ENCODE results near the gene RAX.

Gene RAX

GRCh38 chr18:59305295-59305694, 32.0 kb upstream of the RAX start:
- H3K4me3 ChIP-seq (ENCODE audit: low read length): no peak overlapping the region
- no peak for DNase-seq (ENCODE audit: low read depth)
- no peak for TF ChIP-seq CTCF (IDR thresholded peaks at IDR 0.05; ENCODE audit: insufficient read depth, low read depth, low read length, missing control alignments)

GRCh38 chr18:59303656-59304195, 30.5 kb upstream of the RAX start:
- no peak for TF ChIP-seq CTCF (IDR thresholded peaks at IDR 0.05; ENCODE audit: insufficient read depth, low read depth, low read length, missing control alignments)
- DNase-seq (ENCODE audit: low read depth): no peak
- H3K4me3 ChIP-seq (ENCODE audit: low read length): no peak overlapping the region

DNA sequence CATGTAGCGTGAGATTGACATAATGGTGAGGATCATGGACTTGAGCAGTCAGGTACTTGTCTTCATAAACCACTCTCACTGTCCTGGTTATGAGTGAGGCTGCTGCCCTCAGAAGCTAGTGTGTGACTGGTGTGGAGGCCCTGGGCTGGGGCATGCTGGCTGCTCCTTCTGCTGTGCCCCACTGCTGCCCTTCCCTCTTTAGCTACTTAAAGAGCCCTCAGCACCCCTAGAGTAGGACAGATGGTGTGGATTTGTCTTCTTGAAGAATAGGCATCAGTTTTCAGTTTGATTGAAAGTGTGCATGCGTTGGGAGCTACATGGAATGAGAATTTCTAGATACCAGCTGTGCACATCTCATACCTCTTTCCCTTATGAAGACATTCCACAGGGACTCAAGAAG, 29.8 kb upstream of the RAX start:
- DNase-seq (ENCODE audit: low read depth): no peak
- no peak overlapping the region for H3K4me3 ChIP-seq (ENCODE audit: low read length)

DNA sequence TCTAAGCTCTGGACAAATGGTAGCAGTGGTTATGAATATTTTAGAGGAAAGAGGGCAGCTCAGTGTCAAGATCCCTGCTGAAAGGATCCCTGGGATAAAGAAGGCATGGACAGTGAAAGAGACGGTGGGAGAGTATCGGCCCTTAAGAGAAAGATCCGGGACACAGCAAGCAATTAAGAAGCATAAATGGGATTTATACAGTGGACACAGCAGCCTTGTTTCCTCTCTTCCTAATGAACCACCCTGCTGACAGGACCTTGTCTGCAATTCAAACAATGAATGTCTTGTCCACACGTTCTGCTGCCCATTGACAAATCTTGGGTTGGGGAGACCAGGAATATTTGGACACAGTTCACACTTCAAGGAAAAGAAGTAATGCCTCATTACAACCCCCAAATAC, 28.7 kb upstream of the RAX start:
- TF ChIP-seq CTCF (IDR thresholded peaks at IDR 0.05; ENCODE audit: insufficient read depth, low read depth, low read length, missing control alignments): no peak
- DNase-seq (ENCODE audit: low read depth): no peak

More for the DNA sequence above, 29.8 kb upstream of the RAX start:
- TF ChIP-seq CTCF (IDR thresholded peaks at IDR 0.05; ENCODE audit: insufficient read depth, low read depth, low read length, missing control alignments): no peak

GRCh38 chr18:59300676-59301285, 27.5 kb upstream of the RAX start:
- TF ChIP-seq CTCF (IDR thresholded peaks at IDR 0.05; ENCODE audit: insufficient read depth, low read depth, low read length, missing control alignments): no peak
- no peak overlapping the region for H3K4me3 ChIP-seq (ENCODE audit: low read length)
- DNase-seq (ENCODE audit: low read depth): peak; percentile 70

More for the DNA sequence above, 28.7 kb upstream of the RAX start:
- H3K4me3 ChIP-seq (ENCODE audit: low read length): no peak overlapping the region

- H3K4me3 ChIP-seq (ENCODE audit: low read length): no peak overlapping the region
- no peak for TF ChIP-seq CTCF (IDR thresholded peaks at IDR 0.05; ENCODE audit: insufficient read depth, low read depth, low read length, missing control alignments)
- no peak for DNase-seq (ENCODE audit: low read depth)
Measured at GRCh38 chr18:59298871-59299270, 25.6 kb upstream of the RAX start.

- no peak overlapping the region for H3K4me3 ChIP-seq (ENCODE audit: low read length)
- no peak for TF ChIP-seq CTCF (IDR thresholded peaks at IDR 0.05; ENCODE audit: insufficient read depth, low read depth, low read length, missing control alignments)
- DNase-seq (ENCODE audit: low read depth): no peak
Measured at GRCh38 chr18:59293317-59293716, 20.1 kb upstream of the RAX start.

All from epithelial cell of esophagus (primary cell).